HG03108 (cell line): ENCODE measurements around the gene PICK1.
"Not testable (repeated sequence)": the region's sequence is repeated elsewhere in the genome, so short reads cannot be mapped to it uniquely, and the experiment has no call there.

Source experiments
- ATAC-seq: cut with Tn5 transposase; IDR thresholded peaks from one replicate; pipeline ENCODE4 v1.9.1; 2021; ENCODE audit warnings: moderate library complexity; ENCODE audit not compliant: unreplicated experiment

Gene PICK1

GRCh38 chr22:38073150-38074130, 16.2 kb downstream of the PICK1 start:
- ATAC-seq: no peak

GRCh38 chr22:38074181-38075104, 17.2 kb downstream of the PICK1 start:
- no peak for ATAC-seq

- no peak for ATAC-seq
Measured at GRCh38 chr22:38075105-38075825, 18.1 kb downstream of the PICK1 start.

GRCh38 chr22:38075961-38076360, 18.8 kb downstream of the PICK1 start:
- no peak for ATAC-seq

GRCh38 chr22:38077096-38077495, 19.9 kb downstream of the PICK1 start:
- ATAC-seq: no peak

- no peak for ATAC-seq
Measured at GRCh38 chr22:38077595-38077994, 20.4 kb downstream of the PICK1 start.

- ATAC-seq: no peak
Measured at GRCh38 chr22:38078046-38078840, 21.0 kb downstream of the PICK1 start.

GRCh38 chr22:38079208-38079607, 22.0 kb downstream of the PICK1 start:
- ATAC-seq: not testable (repeated sequence)

- no peak for ATAC-seq
Measured at GRCh38 chr22:38079804-38080203, 22.6 kb downstream of the PICK1 start.

- no peak for ATAC-seq
Measured at GRCh38 chr22:38080474-38080849, 23.3 kb downstream of the PICK1 start.

GRCh38 chr22:38080850-38081635, 23.8 kb downstream of the PICK1 start:
- no peak for ATAC-seq

GRCh38 chr22:38081636-38081940, 24.4 kb downstream of the PICK1 start:
- ATAC-seq: no peak

- no peak for ATAC-seq
Measured at GRCh38 chr22:38081941-38082828, 25.0 kb downstream of the PICK1 start.

GRCh38 chr22:38082986-38083710, 25.9 kb downstream of the PICK1 start:
- no peak for ATAC-seq

GRCh38 chr22:38083931-38084631, 26.9 kb downstream of the PICK1 start, which contains the start of gene SLC16A8:
Gene SLC16A8 (minus strand): TSS chr22:38084184. CDS start chr22:38082873, 1,311 bp downstream.
- ATAC-seq: no peak

GRCh38 chr22:38085056-38085455, 27.9 kb downstream of the PICK1 start:
- ATAC-seq: no peak

GRCh38 chr22:38085501-38085900, 28.3 kb downstream of the PICK1 start:
- ATAC-seq: no peak
